HCEC 1CT (cell line): ENCODE measurements around the gene TRDMT1.

ENCODE experiments used
- DNase-seq: peaks from one replicate; pipeline ENCODE4 v3.0.0-alpha.2; 2017

Gene TRDMT1

GRCh38 chr10:17171141-17171641, 30.3 kb downstream of the TRDMT1 start:
- no peak for DNase-seq

GRCh38 chr10:17169803-17170202, 31.7 kb downstream of the TRDMT1 start:
- DNase-seq, result no peak

DNA sequence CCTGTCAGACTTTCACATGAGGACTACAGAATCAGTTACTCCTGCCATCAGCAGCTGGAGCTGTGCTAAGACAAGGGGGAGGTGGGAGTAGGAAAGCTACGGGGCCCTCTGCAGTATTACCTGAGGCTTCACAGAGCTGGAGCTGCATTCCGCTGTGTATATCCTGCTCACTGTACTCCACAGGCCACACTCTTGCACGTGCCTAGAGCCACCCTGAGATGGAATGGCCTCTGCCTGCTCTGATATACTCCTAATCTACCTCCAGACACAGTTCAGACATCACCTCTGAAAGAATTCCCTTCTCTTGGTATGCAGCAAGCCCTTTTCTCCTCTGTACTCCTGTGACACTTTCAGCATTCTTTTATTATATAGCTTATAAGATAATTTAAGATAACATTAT, 34.8 kb downstream of the TRDMT1 start:
- no peak for DNase-seq

- DNase-seq, result no peak
Measured at GRCh38 chr10:17162828-17163227, 38.6 kb downstream of the TRDMT1 start.

DNA sequence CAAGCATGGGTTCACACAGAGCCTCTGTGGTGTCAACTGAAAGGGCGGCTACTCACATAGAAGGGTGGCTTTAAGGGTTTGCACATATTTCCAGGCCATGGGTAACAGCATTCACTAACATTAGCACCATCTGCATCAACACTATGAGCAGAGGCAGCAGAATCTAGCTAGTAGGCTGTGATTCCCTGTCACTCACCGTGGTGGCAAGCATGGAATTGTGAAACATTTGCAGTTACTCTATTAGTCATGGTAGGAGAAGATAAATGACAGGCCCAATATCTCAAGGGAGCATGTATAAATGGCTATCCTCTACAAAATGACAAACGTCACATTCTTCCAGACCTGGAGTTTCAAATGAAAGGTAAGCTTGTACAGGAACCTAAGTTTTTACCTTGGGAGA, 39.7 kb downstream of the TRDMT1 start:
- DNase-seq, result no peak

DNA sequence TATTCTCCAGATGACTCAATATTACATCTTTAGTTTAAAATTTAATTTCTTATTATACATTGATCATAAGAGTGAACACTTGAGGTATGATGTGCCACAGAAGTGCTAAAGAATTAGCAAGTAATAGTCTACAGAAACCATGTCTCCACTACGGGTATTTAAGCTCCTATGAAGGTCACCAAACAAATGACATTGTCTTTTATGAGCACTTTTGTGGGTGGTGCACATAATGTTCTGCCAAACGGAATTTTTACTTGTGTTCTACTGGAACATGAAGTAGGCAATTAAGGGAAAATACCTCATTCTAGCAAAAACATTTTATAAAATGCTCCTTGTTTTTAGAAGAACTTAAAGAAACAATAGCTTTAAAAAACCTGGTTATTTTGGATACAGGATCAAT, 44.4 kb downstream of the TRDMT1 start:
- DNase-seq, result no peak

DNA sequence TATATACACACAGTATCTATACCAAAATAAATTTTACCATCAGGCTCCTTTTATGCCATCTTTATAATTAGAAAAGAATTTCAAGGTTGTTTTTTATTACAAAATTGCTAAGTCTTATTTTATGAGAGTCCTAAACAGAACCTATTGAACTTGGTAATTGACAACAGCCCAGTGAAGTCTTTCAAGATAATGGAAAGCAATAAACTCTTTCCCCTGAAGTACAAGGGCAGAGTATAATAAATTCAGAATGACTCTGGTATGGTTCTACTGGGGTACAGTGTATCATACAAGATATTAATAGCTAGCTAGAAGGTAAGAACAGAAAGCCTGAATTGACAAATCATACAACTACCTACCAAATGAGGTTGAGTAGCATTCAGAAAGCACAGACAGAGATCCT, 45.6 kb downstream of the TRDMT1 start:
- DNase-seq, result no peak

DNA sequence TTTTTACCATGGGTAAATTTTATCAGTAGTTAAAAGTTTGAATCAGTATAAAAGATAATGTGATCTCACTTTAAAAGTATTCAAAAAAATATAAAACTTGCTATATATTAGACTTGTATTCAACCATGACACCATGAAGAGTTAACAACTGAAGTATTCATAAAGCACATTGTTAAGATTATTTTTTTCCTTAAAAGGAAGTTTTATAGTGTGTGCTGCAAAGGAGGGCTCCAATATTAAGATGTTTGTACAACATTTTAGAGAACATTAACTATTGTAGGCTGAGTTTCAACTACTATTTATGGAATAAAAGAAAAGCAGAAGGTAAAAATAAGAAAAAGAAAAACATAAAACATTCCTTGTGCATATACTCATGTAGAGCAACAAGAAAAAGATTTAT, 47.4 kb downstream of the TRDMT1 start:
- DNase-seq, result no peak

GRCh38 chr10:17153321-17153720, 48.2 kb downstream of the TRDMT1 start:
- DNase-seq, result no peak

- no peak for DNase-seq
Measured at GRCh38 chr10:17151716-17152115, 49.8 kb downstream of the TRDMT1 start.

- DNase-seq, result no peak
Measured at GRCh38 chr10:17147884-17148489, 53.5 kb downstream of the TRDMT1 start.

- peak; percentile 39 for DNase-seq
Measured at GRCh38 chr10:17146892-17147291, 54.6 kb downstream of the TRDMT1 start.

- no peak for DNase-seq
Measured at GRCh38 chr10:17145239-17145638, 56.2 kb downstream of the TRDMT1 start.

DNA sequence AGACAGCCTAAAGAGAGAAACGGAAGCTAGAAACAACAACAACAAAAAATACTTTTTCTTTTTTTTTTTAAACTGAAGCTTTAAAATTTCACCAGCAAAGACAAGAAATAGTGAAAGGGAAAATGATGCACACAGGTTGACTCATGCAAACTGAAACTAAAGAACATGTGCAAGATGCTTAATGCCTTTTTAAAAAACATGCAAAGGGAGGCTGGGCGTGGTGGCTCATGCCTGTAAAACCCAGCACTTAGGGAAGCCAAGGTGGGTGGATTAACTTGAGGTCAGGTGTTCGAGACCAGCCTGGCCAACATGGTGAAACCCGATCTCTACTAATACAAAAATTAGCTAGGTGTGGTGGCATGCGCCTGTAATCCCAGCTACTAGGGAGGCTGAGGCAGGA, 56.7 kb downstream of the TRDMT1 start:
- DNase-seq, result peak; percentile 51

- no peak for DNase-seq
Measured at GRCh38 chr10:17144032-17144431, 57.4 kb downstream of the TRDMT1 start.

DNA sequence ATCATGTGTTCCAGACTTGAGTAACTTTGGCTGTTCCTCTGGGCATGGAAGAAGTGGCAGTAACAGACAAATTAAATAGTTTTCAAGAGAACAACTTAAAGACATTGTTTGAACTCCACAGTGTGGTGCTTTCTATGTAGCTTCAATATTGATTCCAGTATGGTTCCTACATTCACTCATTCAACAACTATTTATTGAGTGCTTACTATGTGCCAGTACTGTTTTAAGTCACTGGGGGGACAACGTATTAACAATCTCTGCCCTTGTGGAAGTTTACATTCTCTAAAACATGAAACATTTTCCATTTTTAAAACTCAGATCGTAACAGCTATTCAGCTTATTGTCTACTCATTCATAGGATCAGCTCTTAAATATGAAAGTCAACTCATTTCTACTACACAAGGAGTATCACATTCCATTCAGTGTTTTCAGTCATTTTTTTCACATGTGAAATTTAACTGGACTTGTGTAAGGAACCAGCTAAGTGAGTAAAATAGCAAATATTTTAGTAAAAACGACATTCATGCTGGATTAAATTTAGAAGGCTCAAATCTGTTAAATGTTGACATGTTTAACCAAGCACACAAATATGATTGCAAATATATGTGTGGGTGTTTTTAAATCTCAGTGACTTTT, 58.3 kb downstream of the TRDMT1 start:
- no peak for DNase-seq

DNA sequence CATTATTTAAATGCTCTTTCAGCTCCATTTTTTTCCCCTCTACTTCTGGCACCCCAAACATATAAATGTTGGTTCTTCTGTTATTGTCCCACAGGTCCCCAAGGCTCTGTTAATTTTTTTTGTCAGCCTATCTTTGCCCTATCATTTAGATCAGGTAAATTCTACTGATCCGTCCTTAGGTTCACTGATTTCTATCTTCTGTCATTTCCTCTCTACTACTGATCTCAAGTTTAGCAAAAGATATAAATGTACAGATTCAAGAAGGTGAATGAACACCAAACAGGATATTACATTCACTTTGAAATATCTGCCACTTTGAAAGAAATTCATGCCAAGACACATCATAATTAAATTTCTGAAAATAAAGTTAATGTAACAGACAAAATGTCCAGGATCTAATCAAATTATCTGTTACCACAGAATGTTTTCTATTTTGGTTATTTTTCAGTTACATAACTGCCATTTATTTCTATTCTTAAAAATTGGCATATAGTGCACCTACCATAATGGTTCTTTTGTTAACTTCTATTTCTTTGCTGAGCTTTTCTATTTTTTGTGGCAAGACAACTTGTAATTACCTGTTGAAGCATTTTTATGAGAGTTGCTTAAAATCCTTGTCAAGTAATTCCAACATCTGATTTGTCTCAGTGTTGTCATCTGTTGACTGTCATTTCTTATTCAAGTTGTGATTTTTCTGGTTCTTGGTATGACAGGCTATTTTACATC, 59.8 kb downstream of the TRDMT1 start:
- DNase-seq, result no peak

DNA sequence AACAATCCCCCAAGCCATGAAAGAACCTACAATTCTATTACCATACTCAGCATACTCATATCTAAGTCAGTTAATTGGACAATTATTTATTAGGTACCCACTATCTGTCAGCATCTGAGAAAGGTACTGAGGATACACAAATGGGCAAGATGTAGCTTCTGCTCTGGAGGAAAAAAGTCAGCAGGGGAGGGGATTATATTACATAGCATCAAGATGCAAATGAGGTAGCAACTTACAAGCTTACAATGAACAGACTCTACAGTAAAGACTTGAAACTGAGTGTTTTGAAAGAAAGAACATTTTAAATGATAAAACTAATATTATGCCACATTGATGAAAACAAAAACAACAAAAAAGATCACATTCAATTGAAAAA, 61.1 kb downstream of the TRDMT1 start:
- no peak for DNase-seq

- no peak for DNase-seq
Measured at GRCh38 chr10:17138460-17139042, 62.9 kb downstream of the TRDMT1 start.

DNA sequence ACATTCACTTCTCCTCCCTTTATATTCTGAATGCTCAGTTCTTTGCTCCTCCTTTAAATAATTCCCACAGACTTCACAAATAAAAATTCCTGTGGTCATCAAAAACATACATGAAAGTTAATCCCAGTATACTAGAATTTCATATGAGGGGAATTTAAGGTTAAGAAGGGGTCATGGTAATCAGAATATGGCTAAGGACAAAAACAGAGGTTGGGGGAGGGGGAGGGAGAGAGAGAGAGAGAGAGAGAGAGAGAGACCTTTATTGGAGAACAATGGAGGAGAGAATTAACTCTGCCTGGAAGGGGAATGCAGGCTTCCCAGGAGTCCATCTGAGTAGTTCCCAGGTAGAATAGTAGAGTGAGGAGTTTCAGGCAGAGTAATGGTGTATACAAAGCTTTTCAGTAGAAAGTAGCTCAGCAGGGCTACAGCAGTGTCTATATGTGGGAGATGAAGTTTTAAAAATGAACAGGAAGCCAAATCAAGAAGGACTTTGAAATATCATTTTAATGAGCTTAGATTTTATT, 66.7 kb downstream of the TRDMT1 start:
- DNase-seq, result no peak

DNA sequence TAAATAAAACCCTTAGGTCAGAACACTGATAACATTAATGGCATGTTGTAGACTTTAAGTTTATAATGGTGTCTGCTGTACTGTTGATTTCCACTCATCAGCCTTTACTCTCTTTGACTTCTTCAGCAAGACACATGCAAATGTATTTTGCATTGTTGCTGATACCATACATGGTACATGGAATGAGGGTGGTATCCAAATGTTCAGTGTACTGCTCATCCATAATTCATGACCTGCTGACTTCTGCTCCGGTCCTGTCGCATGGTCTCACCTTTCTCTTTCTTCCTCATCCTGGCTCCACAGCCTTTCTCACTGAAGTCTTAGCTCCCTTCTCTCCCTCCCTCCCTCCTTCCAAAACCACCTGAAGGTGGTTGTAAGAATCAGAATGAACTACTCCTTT, 67.2 kb downstream of the TRDMT1 start:
- DNase-seq, result no peak

DNA sequence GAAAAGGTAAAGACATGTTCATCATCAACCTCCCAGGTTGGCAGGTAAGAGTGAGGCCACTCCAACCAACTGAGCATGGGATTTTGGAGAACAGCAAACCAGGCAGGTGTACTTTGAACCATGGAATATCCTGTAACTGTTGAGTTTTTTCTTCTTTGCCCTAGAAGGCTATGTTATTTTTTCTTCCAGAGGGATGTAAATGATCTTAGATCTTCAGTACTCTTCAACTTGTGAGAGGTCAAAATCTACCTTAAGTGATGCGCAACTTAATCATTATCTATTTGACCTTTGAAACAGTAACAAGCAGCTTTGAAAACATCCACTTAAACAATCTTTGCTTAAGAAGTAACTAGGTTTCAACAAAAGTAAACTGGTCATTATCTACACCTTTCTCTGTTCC, 71.7 kb downstream of the TRDMT1 start, which contains the start of gene CUBN:
TSS of gene CUBN (minus strand) at position 71 of the 400 bp plus-strand sequence. CDS start at position 25, 46 bp downstream.
- no peak for DNase-seq

- no peak for DNase-seq
Measured at GRCh38 chr10:17128261-17128660, 73.2 kb downstream of the TRDMT1 start.

DNA sequence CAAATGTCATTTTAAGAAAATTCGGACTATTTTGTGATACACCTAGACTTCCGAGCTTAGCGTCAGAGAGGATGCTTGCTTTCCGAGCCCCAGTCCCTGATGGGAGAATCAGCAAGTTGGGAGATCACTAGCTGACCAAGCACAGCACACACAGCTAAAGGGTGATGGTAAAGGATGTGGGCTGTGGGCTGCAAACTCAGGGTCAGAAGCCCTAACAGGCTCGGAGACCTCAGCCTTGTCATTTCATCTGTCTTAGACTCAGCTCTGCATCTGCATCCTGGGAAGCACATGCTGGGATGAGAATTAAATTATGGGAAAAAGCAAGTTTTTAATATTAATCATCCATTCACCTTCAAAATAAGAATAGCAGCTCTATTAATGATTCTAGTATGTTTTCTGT, 75.1 kb downstream of the TRDMT1 start:
- DNase-seq, result no peak
